Stimulated activated CD4-positive, alpha-beta T cell treated with anti-CD3 and anti-CD28 coated beads, Interleukin-1b, Interleukin-23, amount 100 ng/mL, for 24 hours (primary cell): ENCODE data around the gene ATP6V0B.

Experiments
- DNase-seq, 4 experiments: peaks; one replicate each; pipeline ENCODE4 v3.0.0-alpha.2; 2020; ENCODE audit warnings: low read depth in 4 of 4, low spot score in 1 of 4

The ATP6V0B gene

GRCh38 chr1:44002165-44002564, 27.4 kb downstream of the ATP6V0B start:
- DNase-seq: no peak

DNA sequence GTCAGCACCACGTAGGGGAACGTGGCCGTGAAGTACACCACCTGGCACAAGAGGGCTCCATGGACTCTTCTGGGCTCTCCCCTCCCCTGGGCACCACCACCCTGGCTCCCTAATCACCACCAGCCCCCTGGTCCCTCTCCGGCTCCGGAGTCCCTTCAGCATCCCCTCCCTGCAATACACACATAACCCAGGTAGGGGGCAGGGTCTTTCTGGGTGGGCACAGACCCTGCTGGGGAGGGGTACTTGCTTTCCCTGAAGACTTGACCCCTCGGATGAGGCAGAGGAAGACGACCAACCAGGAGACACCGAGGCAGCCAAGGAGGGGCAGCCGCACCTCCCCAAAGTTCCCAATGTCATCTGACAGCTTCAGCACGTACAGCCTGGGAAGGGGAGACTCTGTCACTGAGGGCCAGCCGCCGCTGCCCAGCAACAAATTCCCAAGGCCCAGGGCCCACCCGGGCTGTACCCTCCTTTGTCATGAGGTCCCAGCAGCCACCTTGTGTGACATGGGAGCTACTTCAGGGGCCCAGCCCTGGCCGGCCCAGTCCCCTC, 27.9 kb downstream of the ATP6V0B start:
- no peak for DNase-seq

- DNase-seq: no peak
These were observed 33.5 kb downstream of the ATP6V0B start for GRCh38 chr1:44008259-44008658.

DNA sequence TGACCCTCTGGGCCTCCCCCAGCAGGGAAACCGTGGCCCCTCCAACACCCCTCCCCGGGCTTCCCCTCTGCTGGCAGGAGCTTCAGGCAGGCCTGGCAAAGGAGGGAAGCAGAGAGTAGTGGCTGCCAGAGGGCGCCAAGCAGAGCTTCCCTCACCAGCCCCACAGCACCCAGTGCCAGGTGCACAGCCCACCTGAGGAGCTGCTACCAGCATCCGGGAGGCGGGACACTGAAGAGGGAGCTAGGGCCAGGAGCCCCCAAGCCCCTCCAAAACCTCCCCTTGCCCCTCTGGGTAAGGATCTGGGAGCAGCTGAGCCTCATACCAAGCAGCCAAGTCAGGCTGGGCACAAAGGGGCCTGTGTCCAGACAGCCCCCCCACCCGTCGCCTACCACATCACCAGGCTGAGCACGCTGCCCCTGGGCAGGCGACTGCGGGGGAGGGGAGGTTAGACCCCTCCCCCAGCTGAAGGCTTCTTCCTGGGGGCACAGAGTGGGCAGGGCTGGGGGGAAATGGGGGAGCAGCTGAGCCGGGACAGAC, 36.2 kb downstream of the ATP6V0B start:
- no peak for DNase-seq

DNA sequence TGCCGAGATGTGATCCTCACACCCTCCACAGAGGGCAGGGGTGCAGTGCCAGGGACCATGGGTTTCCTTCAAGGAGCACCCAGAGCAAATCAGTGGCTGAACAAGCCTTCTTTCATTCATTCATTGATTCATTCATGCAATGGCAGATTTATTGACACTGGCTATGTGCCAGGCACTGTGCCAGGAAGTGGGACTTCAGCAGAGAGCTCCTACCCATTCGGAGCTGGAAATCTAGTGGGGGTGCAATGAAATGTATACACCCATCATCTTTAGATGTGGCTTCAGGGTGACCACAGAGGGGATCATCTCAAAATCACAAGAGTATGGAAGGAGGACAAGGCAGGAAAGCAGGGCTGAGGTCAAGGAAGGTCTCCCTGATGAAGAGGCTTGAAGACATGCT, 37.6 kb downstream of the ATP6V0B start:
- DNase-seq: no peak

- DNase-seq: no peak
These were observed 38.3 kb downstream of the ATP6V0B start for GRCh38 chr1:44012941-44013609.

GRCh38 chr1:44013949-44014348, 39.2 kb downstream of the ATP6V0B start:
- no peak for DNase-seq

GRCh38 chr1:44014365-44015104, 39.8 kb downstream of the ATP6V0B start:
- DNase-seq: no peak

DNA sequence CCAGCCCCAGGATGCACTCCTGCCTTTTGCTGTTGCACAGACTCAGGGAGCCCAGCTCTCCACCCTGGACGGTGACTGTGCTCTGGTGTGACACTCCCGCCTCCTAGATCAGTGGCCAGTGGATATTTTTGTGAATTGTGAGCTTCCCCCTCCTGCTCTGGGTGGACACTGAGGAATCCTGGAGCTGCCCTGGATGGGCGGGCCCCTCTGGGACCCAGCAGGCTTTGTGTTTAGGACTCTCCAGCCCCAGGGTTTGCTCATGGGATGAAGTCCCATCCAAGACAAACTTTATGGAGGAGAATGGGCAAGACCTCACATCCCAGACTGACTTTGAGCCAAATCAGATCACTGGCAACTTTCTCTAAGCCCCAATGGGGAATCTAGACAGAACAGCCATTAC, 40.4 kb downstream of the ATP6V0B start:
- no peak for DNase-seq

- DNase-seq: no peak
These were observed 41.5 kb downstream of the ATP6V0B start for GRCh38 chr1:44016041-44016889.

DNA sequence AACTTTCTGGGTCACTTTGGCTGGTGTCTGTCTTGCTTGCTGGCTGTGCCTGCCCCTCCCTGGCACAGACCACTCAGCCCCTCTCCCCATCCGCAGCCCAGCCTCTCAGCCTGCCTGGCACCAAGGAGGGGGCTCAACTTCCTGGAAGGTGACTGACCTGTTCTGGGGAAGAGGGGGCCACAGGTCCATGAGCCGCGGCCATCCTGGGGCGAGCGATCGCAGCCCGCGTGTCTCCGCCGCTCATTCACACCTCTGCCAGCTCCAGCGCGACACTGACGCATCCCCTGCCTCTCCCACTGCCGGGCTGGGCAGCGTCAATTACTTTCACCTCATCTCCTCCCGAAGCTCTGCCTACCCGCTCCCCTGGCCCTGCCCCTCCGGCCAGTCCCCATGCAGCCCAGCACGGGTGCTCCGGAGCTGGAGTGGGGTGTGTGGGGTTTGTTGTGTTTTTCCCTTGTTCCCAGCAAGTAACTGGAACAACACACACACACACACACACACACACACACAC, 42.2 kb downstream of the ATP6V0B start:
- no peak for DNase-seq

- no peak for DNase-seq
These were observed 44.7 kb downstream of the ATP6V0B start for GRCh38 chr1:44019466-44019948.

DNA sequence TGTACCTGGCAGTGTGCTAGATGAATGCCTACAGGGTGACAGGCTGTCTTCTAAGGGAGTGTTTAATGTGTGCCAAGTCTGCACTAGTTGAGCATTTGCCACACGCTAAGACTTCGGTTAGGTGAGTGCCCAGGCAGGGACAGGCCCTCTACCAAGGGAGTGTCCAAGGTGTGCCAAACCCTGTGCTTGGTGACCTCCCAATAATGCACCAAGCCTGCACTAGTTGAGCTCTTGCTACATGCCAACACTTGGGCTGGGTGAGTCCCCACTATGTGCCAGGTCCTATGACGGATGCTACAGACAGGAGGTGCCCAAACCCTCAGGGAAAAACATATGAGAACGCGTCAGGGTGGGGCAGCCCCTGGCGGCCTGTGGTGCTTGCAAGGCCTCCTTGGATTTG, 45.7 kb downstream of the ATP6V0B start:
- no peak for DNase-seq

- no peak for DNase-seq
These were observed 46.4 kb downstream of the ATP6V0B start for GRCh38 chr1:44021156-44021555.

- no peak for DNase-seq
These were observed 47.0 kb downstream of the ATP6V0B start for GRCh38 chr1:44021581-44022321.

DNA sequence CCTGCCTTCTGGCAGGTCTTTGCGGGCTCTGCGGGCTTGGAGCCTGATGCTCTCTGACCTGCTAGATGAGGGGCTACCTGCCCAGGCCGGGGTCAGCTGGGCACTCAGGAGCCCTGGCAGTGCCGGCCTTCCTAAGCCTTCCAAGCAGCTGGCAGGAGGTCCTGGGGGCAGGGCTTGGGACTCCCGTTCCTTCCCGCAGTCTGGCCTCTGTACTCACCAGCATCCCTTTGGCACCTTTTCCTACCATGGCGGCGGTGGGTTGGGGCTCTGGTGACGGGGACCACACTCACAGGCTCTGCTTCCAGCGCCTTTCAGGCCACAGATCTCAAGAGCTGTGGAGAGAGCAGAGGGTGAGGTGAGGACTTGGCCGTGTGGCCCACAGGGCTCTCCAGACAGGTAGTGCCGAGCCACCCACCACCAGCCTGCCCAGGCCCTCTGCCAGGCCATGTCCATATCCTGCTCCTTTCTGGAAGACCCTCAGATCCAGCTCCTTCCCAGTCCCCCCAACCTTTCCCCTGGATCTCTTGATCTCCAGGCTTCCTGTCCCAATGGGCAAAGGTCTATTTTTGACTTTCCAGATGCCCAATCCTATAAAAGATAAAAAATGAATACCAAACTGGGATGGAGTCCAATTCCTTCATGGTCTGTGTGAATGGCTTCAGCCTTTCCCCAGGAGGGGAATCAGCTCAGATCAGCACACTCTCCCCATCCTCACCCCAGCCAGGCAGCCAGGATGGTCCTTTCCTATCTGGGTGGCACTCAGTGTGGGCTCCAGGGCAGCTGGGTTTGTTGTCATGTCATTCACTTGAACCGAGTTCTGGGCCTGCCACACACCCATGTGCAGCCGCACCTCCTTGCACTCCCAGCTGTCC, 49.5 kb downstream of the ATP6V0B start:
- no peak for DNase-seq

GRCh38 chr1:44024903-44025525, 50.3 kb downstream of the ATP6V0B start:
- no peak for DNase-seq

DNA sequence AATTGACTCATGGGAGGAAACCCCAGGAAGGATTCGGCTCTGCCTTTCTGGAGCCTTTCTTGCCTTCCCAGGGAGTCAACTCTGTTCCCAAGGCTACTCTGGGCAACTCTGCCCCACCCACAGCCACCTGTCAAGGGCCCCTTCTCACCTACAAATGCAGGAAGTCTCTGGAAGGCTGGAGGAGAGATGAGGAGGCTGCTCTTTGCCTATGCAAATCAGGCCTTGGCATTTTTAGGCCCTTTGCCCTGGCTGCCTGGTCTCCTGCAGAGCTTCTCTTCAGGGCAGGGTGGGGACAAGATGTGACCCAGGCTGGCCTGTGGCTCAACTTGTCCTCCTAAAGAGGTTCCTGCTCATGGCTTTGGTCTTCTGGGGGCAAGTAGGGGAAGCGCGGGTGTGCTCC, 51.1 kb downstream of the ATP6V0B start:
- no peak for DNase-seq

GRCh38 chr1:44027320-44027719, 52.6 kb downstream of the ATP6V0B start:
- DNase-seq: no peak
